Right lobe of liver (tissue), 6 donors: ENCODE data around the gene PFKFB3. TPM values are rescaled to one million over a fixed set of nuclear protein-coding genes. Genes with fewer than 3 reads are reported as not detected.

ENCODE experiments used
- ATAC-seq, 4 donors: fragments of 200-7000 bp; cut with Tn5 transposase; one replicate each; pipeline ENCODE4 v1.9.1; 2020; ENCODE audit warnings: mild to moderate bottlenecking in 4 of 4, moderate library complexity in 4 of 4
- DNase-seq, 3 donors: peaks; one replicate each; pipeline ENCODE4 v3.0.0-alpha.2; 2020
- H3K27ac ChIP-seq, 3 donors: fragments of 200-600 bp; one replicate each; pipeline ENCODE4 v1.8.0; 2022
- H3K27me3 ChIP-seq, 2 donors: fragments of 200-600 bp; one replicate each; pipeline ENCODE4 v1.8.0; 2022
- H3K36me3 ChIP-seq, 4 donors: fragments of 200-600 bp; sonication (generic) in 1 of 4; one replicate each; pipeline versions ENCODE4 v1.5.1 to v1.8.0; 2017 to 2022; ENCODE audit warnings: control low read depth in 1 of 4
- H3K4me1 ChIP-seq, 4 donors: fragments of 200-600 bp; sonication (generic) in 1 of 4; one replicate each; pipeline versions ENCODE4 v1.5.1 to v1.8.0; 2017 to 2022; ENCODE audit warnings: control low read depth in 1 of 4
- H3K4me3 ChIP-seq, 3 donors: fragments of 200-600 bp; one replicate each; pipeline ENCODE4 v1.8.0; 2022
- H3K9me3 ChIP-seq, 4 donors: fragments of 200-600 bp; sonication (generic) in 1 of 4; one replicate each; pipeline versions ENCODE4 v1.5.1 to v1.8.0; 2017 to 2022; ENCODE audit warnings: control low read depth in 1 of 4
- POLR2A ChIP-seq: fragments of 450-650 bp; IDR thresholded peaks from one replicate; pipeline ENCODE4 v1.6.1; 2017; ENCODE audit warnings: antibody characterized with exemption, mild to moderate bottlenecking
- WGBS: methylation state at CpG from one replicate; pipeline ENCODE4 v1.1.6; 2018; ENCODE audit warnings: low coverage, low lambda C conversion rate; ENCODE audit not compliant: insufficient coverage; ENCODE audit errors: missing lambda C conversion rate; 5-methylcytosine and 5-hydroxymethylcytosine counted together
- intact Hi-C, 2 donors: fragments of 100-400 bp; cut with DNase I; formaldehyde crosslinking; loops; one replicate each; pipeline versions ENCODE4 v1.11.2 to v1.14.1; 2022
- long read RNA-seq: library from polyadenylated mRNA; unstranded; transcript quantifications from one replicate; pipeline ENCODE4 v2.0.0, GENCODE V29; 2019
- total RNA-seq, 6 experiments: library from RNA; depleted of rRNA in 2 of 6; stranded (reverse); fragments of >200 nt in 2 of 6; fragmentation: NEBNext Ultra II Directional in 3 of 6; extraction: Animal tissue kit (Norgen Biotek cat#: 25700) in 3 of 6; gene quantifications; one replicate each; pipeline versions ENCODE4 v1.1.0 to v1.2.4, GENCODE V29; 2016 to 2023
- TF ChIP-seq, protein P1 (sequence below), 4 donors: fragments of 200-600 bp in 3 of 4; fragments of 450-650 bp in 1 of 4; IDR thresholded peaks; one replicate each; pipeline versions ENCODE4 v1.5.1 to v1.8.0; 2016 to 2022; ENCODE audit warnings: antibody characterized with exemption in 4 of 4, mild to moderate bottlenecking in 2 of 4
- donor health status: DM: no; HTN: yes; CAD: no.
- donor health status: DM: no; HTN: no; CAD: no.
- donor health status: DM: no; HTN: no; CAD: no.
- donor health status: DM: no; HTN: yes; CAD: no.
- donor health status: DM: no; HTN: yes; CAD: no.

PFKFB3 gene
- 10 to 100 TPM in 4 of 6 experiments, 1 to 10 TPM in 2; 6.8 to 57.8 (median 20.8) TPM for total RNA-seq
- long read RNA-seq, partial matches to known transcripts = 0 of 1 reads
- long read RNA-seq, other reads (novel, unspliced or antisense) = 1 of 1 reads

DNA sequence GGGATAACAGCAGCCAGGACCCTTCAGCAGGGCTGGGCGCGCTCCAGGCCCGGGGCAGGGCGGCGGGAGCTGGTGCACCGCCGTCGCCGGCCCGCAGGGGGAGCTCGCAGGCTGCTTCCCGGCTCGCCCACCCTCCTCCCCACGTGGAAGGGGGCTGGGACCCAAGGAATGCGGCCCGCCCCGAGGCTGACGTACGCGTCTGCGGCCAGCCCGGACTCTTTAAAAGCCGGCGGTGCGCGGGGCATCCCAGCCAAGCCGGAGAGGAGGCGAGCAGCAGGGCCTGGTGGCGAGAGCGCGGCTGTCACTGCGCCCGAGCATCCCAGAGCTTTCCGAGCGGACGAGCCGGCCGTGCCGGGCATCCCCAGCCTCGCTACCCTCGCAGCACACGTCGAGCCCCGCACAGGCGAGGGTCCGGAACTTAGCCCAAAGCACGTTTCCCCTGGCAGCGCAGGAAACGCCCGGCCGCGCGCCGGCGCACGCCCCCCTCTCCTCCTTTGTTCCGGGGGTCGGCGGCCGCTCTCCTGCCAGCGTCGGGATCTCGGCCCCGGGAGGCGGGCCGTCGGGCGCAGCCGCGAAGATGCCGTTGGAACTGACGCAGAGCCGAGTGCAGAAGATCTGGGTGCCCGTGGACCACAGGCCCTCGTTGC is at the start of gene PFKFB3:
TSS of gene PFKFB3 (plus strand) at position 249 of the 647 bp plus-strand sequence. CDS start at position 578, 329 bp downstream.
- H3K4me3 ChIP-seq = peak within 1 kb of the TSS; percentile 61 to 88 (median 84)
- H3K27me3 ChIP-seq = no peaks in the 10 kb centered on the region
- peak; percentile 99 for TF ChIP-seq POLR2A
- TF ChIP-seq, protein P1, sequence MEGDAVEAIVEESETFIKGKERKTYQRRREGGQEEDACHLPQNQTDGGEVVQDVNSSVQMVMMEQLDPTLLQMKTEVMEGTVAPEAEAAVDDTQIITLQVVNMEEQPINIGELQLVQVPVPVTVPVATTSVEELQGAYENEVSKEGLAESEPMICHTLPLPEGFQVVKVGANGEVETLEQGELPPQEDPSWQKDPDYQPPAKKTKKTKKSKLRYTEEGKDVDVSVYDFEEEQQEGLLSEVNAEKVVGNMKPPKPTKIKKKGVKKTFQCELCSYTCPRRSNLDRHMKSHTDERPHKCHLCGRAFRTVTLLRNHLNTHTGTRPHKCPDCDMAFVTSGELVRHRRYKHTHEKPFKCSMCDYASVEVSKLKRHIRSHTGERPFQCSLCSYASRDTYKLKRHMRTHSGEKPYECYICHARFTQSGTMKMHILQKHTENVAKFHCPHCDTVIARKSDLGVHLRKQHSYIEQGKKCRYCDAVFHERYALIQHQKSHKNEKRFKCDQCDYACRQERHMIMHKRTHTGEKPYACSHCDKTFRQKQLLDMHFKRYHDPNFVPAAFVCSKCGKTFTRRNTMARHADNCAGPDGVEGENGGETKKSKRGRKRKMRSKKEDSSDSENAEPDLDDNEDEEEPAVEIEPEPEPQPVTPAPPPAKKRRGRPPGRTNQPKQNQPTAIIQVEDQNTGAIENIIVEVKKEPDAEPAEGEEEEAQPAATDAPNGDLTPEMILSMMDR (IDR thresholded peaks at IDR 0.05) = peak in 3 of 4 donors; percentile 98 to 99 (median 99)
- peak; percentile 81 to 87 (median 84) for ATAC-seq
- peaks cover 0 to 51% (median 10%) of the 10 kb centered on the region in 4 donors for H3K4me1 ChIP-seq
- H3K9me3 ChIP-seq = no peaks in the 10 kb centered on the region
- peak; percentile 96 to 98 (median 97) for DNase-seq
- H3K27ac ChIP-seq = peak within 1 kb of the TSS; percentile 72 to 93 (median 85)
- H3K36me3 ChIP-seq = no peaks in the 10 kb centered on the region
- intact Hi-C loops = loop anchor here (5.0 kb wide), 1 partner anchor 199 kb away; no protein-coding TSS in a partner anchor
- WGBS = no CpG with 5 or more reads among the region's 75 CpGs

GRCh38 chr10:6153845-6154244 is 48.9 kb upstream of the PFKFB3 start:
- peak in 2 of 4 donors; percentile 24 to 30 for ATAC-seq
- TF ChIP-seq, protein P1 (IDR thresholded peaks at IDR 0.05) = no peak
- TF ChIP-seq POLR2A = no peak
- no peaks in the 10 kb centered on the region for H3K9me3 ChIP-seq
- no peak overlapping the region for H3K27ac ChIP-seq
- DNase-seq = peak in 1 of 3 donors; percentile 70
- WGBS = no CpG with 5 or more reads among the region's 7 CpGs
- no peaks in the 10 kb centered on the region for H3K27me3 ChIP-seq
- intact Hi-C loops = no loop called here
- H3K4me3 ChIP-seq = no peak overlapping the region
- H3K36me3 ChIP-seq = no peaks in the 10 kb centered on the region
- H3K4me1 ChIP-seq = no peaks in the 10 kb centered on the region

GRCh38 chr10:6154566-6154965 is 48.2 kb upstream of the PFKFB3 start:
- Histone ChIP-seq H3K36me3 (no peaks in the 10 kb centered on the region), H3K4me1 (no peaks in the 10 kb centered on the region), H3K27ac (no peak overlapping the region), H3K4me3 (no peak overlapping the region), H3K27me3 (no peaks in the 10 kb centered on the region), H3K9me3 (no peaks in the 10 kb centered on the region)
- DNase-seq = no peak
- no peak for ATAC-seq
- WGBS = 80% methylated on average over 3 of the region's 14 CpGs
- TF ChIP-seq POLR2A = no peak
- TF ChIP-seq, protein P1 (IDR thresholded peaks at IDR 0.05) = no peak
- intact Hi-C loops = no loop called here

GRCh38 chr10:6158276-6158675 is 44.5 kb upstream of the PFKFB3 start:
- intact Hi-C loops = no loop called here
- Histone ChIP-seq H3K4me3 (no peak overlapping the region), H3K27ac (no peak overlapping the region), H3K9me3 (no peaks in the 10 kb centered on the region), H3K27me3 (no peaks in the 10 kb centered on the region), H3K4me1 (no peaks in the 10 kb centered on the region), H3K36me3 (no peaks in the 10 kb centered on the region)
- TF ChIP-seq POLR2A = no peak
- TF ChIP-seq, protein P1 (IDR thresholded peaks at IDR 0.05) = no peak
- 74% methylated on average over 7 of the region's 7 CpGs for WGBS
- DNase-seq = no peak
- ATAC-seq = no peak
